H1 (cell line): Measurements from ENCODE around the gene TBC1D19. TPM values are rescaled to one million over a fixed set of nuclear protein-coding genes. Genes with fewer than 3 reads are reported as not detected.

ENCODE experiments used
- CTCF ChIP-seq, 3 experiments: IDR thresholded peaks; 1 replicate in 2 of 3; 2 replicates in 1 of 3; pipeline versions ENCODE4 v1.5.1 to v1.6.1; 2011; ENCODE audit warnings: low read length in 3 of 3, mild to moderate bottlenecking in 3 of 3, inconsistent platforms in 2 of 3, low read depth in 1 of 3, moderate library complexity in 1 of 3; ENCODE audit not compliant: insufficient read depth in 1 of 3; ENCODE audit errors: control extremely low read depth in 1 of 3
- polyA plus RNA-seq, 7 experiments: library from polyadenylated mRNA; depleted of rRNA in 3 of 7; stranded (reverse) in 5 of 7; unstranded in 2 of 7; fragments of >200 nt in 5 of 7; fragments of 200-250 nt in 2 of 7; gene quantifications; 1 replicate in 5 of 7; 2 replicates in 1 of 7; 4 replicates in 1 of 7; pipeline versions ENCODE4 v1.2.1 to v1.2.3, GENCODE V29; 2011 to 2013; ENCODE audit warnings: missing spikeins in 2 of 7, mixed read lengths in 2 of 7
- total RNA-seq: library from RNA; stranded (reverse); fragmentation: NEBNext Ultra II Directional; extraction: Animal tissue kit (Norgen Biotek cat#: 25700); gene quantifications from 2 replicates; pipeline ENCODE4 v1.2.1, GENCODE V29; 2021

Gene TBC1D19
- total and polyA plus RNA-seq, 2 of the 8 experiments (the other 6 are each of a cell fraction or from before 2014, with no cell fraction given) = 1.9 to 3.5 TPM

GRCh38 chr4:26594371-26594770 is 10.5 kb downstream of the TBC1D19 start (continued):
- no peak for TF ChIP-seq CTCF (IDR thresholded peaks at IDR 0.05; ENCODE audit: control extremely low read depth in 1 of 3, insufficient read depth in 1 of 3, low read depth in 1 of 3, low read length in 3 of 3)
